Body of pancreas (tissue), 4 donors: ENCODE data around the gene MVP. TPM values are rescaled to one million over a fixed set of nuclear protein-coding genes. Genes with fewer than 3 reads are reported as not detected.

ENCODE experiments used
- ATAC-seq: fragments of 150-250 bp; one replicate; pipeline ENCODE4 v1.9.1; 2016
- DNase-seq, 4 donors: peaks; one replicate each; pipeline ENCODE4 v3.0.0-alpha.2; 2019
- H3K27ac ChIP-seq, 4 donors: fragments of 200-600 bp; sonication (generic); 1 replicate in 3 of 4; 2 replicates in 1 of 4; pipeline versions ENCODE4 v1.5.1 to v1.6.1; 2016 to 2019; ENCODE audit warnings: mild to moderate bottlenecking in 1 of 4, mixed read lengths in 1 of 4, moderate library complexity in 1 of 4
- H3K27me3 ChIP-seq, 2 donors: fragments of 200-600 bp; sonication (generic); one replicate each; pipeline ENCODE4 v1.6.0; 2016; ENCODE audit warnings: mild to moderate bottlenecking in 1 of 2
- H3K36me3 ChIP-seq, 2 donors: fragments of 200-600 bp; sonication (generic); replicated peaks in 1 of 2; 2 replicates each; pipeline ENCODE4 v1.5.1; 2016; ENCODE audit warnings: low read depth in 2 of 2; ENCODE audit not compliant: insufficient read depth in 1 of 2
- H3K4me1 ChIP-seq: fragments of 200-600 bp; sonication (generic); one replicate; pipeline ENCODE4 v1.6.0; 2016
- H3K4me3 ChIP-seq, 2 donors: fragments of 200-600 bp; sonication (generic); 1 replicate in 1 of 2; 2 replicates in 1 of 2; pipeline ENCODE4 v1.5.1; 2016 to 2019
- H3K9me3 ChIP-seq, 3 donors: fragments of 200-600 bp; sonication (generic); 1 replicate in 2 of 3; 2 replicates in 1 of 3; pipeline ENCODE4 v1.5.1; 2016
- CTCF ChIP-seq, 7 experiments: fragments of 450-650 bp in 4 of 7; fragments of 200-600 bp in 3 of 7; sonication (generic) in 3 of 7; IDR thresholded peaks; one replicate each; pipeline ENCODE4 v1.5.1; 2016 to 2019; ENCODE audit warnings: antibody characterized with exemption in 7 of 7
- POLR2A ChIP-seq, 3 donors: fragments of 450-650 bp; IDR thresholded peaks; one replicate each; pipeline ENCODE4 v1.6.1; 2016; ENCODE audit warnings: antibody characterized with exemption in 3 of 3, mild to moderate bottlenecking in 2 of 3
- WGBS, 2 donors: methylation state at CpG; one replicate each; pipeline ENCODE4 v1.1.5; 2017; 5-methylcytosine and 5-hydroxymethylcytosine counted together
- intact Hi-C: fragments of 100-400 bp; cut with DNase I; formaldehyde crosslinking; loops from one replicate; pipeline ENCODE4 v1.15.1; 2023
- total RNA-seq, 2 donors: library from RNA; depleted of rRNA; stranded (reverse); fragments of >200 nt; gene quantifications; one replicate each; pipeline ENCODE4 v1.1.0, GENCODE V29; 2016

Gene MVP
- total RNA-seq, 2 donors from 2014 or later: 75.5 to 139 TPM

GRCh38 chr16:29837841-29838240 is 17.6 kb downstream of the MVP start:
- no peak for ATAC-seq
- Histone ChIP-seq H3K9me3 (no peaks in the 10 kb centered on the region), H3K27ac (no peak overlapping the region), H3K36me3 (peaks cover 24 to 51% of the 10 kb centered on the region in 2 donors), H3K4me3 (no peak overlapping the region), H3K27me3 (no peaks in the 10 kb centered on the region), H3K4me1 (no peaks in the 10 kb centered on the region)
- intact Hi-C loops: no loop called here
- DNase-seq: no peak
- TF ChIP-seq CTCF (IDR thresholded peaks at IDR 0.05): no peak
- WGBS, 2 donors: 96 to 98% methylated on average over 5 of the region's 5 CpGs

GRCh38 chr16:29839822-29840221 is 19.6 kb downstream of the MVP start:
- H3K27ac ChIP-seq: no peak overlapping the region
- TF ChIP-seq POLR2A (IDR thresholded peaks at IDR 0.05): no peak
- no peak for TF ChIP-seq CTCF (IDR thresholded peaks at IDR 0.05)
- WGBS, 2 donors: 78 to 91% methylated on average over 3 to 6 of the region's 6 CpGs
- H3K36me3 ChIP-seq: peaks cover 23 to 49% of the 10 kb centered on the region in 2 donors
- H3K27me3 ChIP-seq: no peaks in the 10 kb centered on the region
- intact Hi-C loops: no loop called here
- H3K4me1 ChIP-seq: no peaks in the 10 kb centered on the region
- DNase-seq (no peak), ATAC-seq (no peak)
- no peak overlapping the region for H3K4me3 ChIP-seq
- H3K9me3 ChIP-seq: no peaks in the 10 kb centered on the region

- H3K9me3 ChIP-seq: no peaks in the 10 kb centered on the region
- no peaks in the 10 kb centered on the region for H3K27me3 ChIP-seq
- H3K27ac ChIP-seq: no peak overlapping the region
- ATAC-seq (no peak), DNase-seq (no peak)
- H3K4me3 ChIP-seq: no peak overlapping the region
- H3K36me3 ChIP-seq: peaks cover 20 to 48% of the 10 kb centered on the region in 2 donors
- intact Hi-C loops: no loop called here
- TF ChIP-seq POLR2A (IDR thresholded peaks at IDR 0.05): no peak
- TF ChIP-seq CTCF (IDR thresholded peaks at IDR 0.05): no peak
- no peaks in the 10 kb centered on the region for H3K4me1 ChIP-seq
- 71 to 84% methylated on average over 7 to 10 of the region's 10 CpGs for WGBS, 2 donors
Measured at GRCh38 chr16:29840240-29840639, 20.0 kb downstream of the MVP start.

- Histone ChIP-seq H3K36me3 (peaks cover 22 to 52% of the 10 kb centered on the region in 2 donors), H3K4me3 (no peak overlapping the region), H3K9me3 (no peaks in the 10 kb centered on the region), H3K27ac (no peak overlapping the region), H3K27me3 (no peaks in the 10 kb centered on the region), H3K4me1 (no peaks in the 10 kb centered on the region)
- no peak for TF ChIP-seq CTCF (IDR thresholded peaks at IDR 0.05)
- TF ChIP-seq POLR2A (IDR thresholded peaks at IDR 0.05): no peak
- no peak for ATAC-seq
- intact Hi-C loops: no loop called here
- no peak for DNase-seq
- WGBS, 2 donors: 91 to 94% methylated on average over 20 to 23 of the region's 23 CpGs
Measured at GRCh38 chr16:29841631-29842030, 21.4 kb downstream of the MVP start.

- no peak for TF ChIP-seq POLR2A (IDR thresholded peaks at IDR 0.05)
- no peak for TF ChIP-seq CTCF (IDR thresholded peaks at IDR 0.05)
- no peaks in the 10 kb centered on the region for H3K27me3 ChIP-seq
- ATAC-seq: no peak
- intact Hi-C loops: no loop called here
- no peaks in the 10 kb centered on the region for H3K4me1 ChIP-seq
- no peaks in the 10 kb centered on the region for H3K9me3 ChIP-seq
- H3K36me3 ChIP-seq: peaks cover 21 to 48% of the 10 kb centered on the region in 2 donors
- no peak for DNase-seq
- 95 to 98% methylated on average over 9 of the region's 9 CpGs for WGBS, 2 donors
- H3K4me3 ChIP-seq: no peak overlapping the region
- no peak overlapping the region for H3K27ac ChIP-seq
Measured at GRCh38 chr16:29842732-29843346, 22.6 kb downstream of the MVP start.
